HG03103 (cell line): Measurements from ENCODE around the gene TMEM151B.
"Not testable (repeated sequence)": the region's sequence is repeated elsewhere in the genome, so short reads cannot be mapped to it uniquely, and the experiment has no call there.

Experiments
- ATAC-seq: cut with Tn5 transposase; IDR thresholded peaks from one replicate; pipeline ENCODE4 v1.9.1; 2021; ENCODE audit warnings: low read depth; ENCODE audit not compliant: unreplicated experiment

The TMEM151B gene

DNA sequence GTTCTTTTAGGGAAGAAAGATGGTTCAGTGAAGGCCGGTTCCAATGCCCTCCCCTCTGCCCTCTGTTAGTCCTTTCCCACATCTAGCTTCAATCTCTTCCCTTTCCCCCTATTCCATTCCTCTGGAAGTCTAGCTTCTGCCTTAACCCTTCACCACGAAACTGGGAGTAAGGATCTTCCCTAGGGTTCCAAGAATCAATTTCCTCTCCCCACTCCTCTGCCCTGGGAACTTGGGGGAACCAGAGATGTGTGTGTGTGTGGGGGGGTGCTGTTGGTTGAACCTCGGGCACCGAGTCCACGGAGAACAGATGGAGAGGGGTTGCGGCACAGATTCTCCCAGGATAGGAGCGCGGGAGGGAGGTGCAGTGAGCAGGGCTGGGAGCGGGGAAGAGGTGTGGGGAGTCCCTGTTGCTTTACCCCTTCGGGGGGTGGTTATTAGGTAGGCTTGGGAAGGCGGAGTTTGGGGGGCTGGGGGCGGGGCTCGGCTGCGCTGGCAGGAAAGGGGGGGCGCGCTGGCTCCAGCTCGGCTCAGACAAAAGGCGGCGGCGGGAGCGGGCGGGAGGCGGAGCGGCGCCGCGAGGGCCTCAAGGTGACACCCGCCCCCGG lies at the start of gene TMEM151B:
TSS of gene TMEM151B (plus strand) at position 530 of the 605 bp plus-strand sequence. CDS start 293 bp downstream, outside the sequence.
- no peak for ATAC-seq

DNA sequence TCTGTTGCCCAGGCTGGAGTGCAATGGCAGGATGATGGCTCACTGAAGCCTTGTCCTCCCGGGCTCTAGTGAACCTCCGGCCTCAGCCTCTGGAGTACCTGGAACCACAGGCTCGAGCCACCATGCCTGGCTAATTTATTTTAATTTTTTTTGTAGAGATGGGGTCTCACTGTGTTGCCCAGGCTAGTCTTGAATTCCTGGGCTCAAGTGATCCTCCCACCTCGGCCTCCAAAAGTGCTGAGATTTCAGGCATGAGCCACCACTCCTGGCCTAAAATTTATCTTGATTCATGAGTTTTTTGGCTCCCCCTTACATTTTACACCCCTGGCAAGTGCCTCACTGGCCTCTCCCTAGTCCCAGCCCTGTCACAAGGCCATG lies 49.3 kb upstream of the TMEM151B start:
- ATAC-seq = no peak

DNA sequence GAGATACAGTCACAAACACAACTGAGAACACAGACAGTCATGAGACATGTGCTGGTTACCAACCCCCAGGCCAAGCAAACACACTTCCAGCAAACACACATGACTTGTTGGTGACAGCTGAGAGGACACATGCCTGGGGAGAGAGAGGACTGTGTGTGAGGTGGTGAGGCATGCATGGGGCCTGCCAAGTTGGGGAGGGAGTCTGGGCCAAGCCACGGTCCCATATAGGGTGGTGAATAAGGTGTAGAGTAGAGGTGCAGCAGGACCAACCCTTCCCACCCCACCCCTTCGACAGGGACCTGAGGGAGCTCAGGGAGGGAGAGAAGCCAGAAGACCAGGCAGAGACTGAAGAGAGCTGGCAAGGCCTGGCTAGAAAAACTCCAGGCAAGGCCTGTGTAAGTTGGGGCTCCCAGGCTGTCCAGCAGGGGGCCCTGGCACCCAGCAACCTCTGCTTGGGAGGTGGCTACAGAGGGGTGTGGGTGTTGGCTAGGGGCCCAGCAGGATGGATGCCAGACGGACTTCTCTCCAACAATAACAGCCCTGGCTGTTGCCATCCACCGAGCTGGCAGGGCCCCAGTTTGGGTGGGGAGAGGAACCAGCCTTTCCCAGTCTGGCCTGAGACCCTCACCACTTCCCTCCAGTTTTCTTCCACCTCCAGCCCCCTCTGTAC lies 48.8 kb upstream of the TMEM151B start:
- peak; percentile 36 for ATAC-seq

DNA sequence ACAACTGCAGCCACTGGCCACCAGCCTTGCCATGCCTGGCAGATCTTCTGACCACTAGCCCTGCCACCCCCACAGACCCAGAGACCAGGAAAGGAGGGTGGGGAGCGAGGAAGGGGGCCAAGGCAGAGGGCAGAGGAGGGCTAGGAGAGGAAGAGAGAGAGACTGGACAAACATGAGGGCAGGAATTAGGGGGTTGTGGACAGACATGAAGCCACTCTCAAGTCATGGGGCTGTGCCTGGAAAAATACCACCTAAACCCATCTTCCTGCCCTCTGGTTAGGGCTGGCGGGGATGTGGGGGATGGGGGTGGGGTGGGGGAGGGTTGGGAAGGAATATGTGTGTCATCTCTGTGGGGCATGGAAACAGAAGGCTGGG lies 48.3 kb upstream of the TMEM151B start:
- ATAC-seq = no peak

DNA sequence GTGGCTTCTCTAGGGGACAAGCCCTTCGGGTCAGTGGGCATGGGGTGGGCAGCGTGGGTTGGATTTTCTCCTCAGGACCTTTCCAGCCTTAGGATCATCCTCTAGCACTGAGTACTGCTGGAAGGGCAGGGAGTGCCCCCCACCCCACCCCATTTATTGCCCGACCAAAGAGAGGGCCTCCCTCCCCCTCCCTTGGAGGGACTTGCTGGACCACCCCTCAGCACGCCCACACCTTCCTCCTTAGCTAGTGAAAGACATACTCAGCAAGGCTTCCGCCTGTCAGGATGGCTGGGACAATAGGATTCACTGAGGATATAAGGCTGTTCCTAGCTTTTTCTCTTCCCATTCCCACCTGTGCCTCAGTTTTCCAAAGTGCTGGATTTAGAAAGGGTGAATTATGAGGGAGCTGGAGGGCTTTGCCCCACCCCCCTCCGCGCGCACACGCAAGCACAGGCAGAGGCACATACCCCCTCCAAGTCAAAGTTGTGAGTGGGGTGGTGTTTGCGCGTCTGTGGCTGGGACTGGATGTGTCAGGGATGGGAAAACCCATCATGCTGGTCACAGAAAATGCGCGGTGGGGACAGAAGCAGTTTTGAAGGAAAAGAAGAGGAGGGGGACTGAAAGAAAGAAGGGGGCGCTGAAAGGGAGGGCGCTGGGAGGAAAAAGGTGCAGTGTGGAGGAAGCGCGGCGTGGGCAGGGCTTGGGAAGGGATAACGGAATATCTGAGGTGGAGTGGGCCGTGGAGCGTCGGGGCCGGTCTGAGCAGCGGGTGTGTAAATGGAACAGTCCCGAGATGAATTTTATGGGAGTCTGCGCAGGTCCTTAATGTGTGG lies 47.5 kb upstream of the TMEM151B start:
- no peak for ATAC-seq

DNA sequence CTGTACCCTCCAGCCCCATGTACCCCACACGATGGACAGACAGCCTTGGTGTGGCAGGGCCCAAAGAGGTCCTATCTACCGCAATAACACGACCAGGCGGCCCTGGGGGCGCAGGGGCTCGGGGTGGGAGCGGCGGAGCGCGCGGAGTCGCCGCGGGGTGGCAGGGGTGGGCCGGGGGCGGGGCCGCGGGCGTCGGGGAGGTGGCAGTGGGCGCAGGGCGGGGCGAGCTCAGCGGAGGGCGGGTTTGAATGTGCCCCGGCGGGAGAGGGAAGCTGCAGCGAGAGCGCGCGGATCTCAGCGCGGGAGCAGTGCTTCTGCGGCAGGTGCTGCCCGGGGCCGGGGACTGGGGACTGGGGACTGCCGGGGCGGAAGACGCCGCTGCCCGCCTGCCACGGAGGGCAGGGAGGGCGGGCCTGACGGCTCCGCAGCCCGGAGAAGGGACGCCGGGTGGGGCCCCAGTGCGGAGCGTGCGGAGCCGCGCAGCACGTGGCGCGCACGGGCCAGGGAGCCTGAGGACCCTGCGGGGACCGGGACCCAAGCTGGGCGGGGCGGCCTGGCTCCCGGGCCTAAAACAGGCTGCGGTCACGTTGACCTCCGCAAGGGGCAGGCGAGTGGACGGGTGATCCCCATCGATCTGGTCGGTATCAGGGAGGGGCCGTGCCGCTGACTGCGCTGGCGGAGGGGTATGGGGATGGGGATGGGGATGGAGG lies 46.8 kb upstream of the TMEM151B start, which contains the start of gene SLC29A1:
TSS of gene SLC29A1 (plus strand) at position 277 of the 710 bp plus-strand sequence. CDS start 3,719 bp downstream, outside the sequence.
- ATAC-seq = peak; percentile 48

DNA sequence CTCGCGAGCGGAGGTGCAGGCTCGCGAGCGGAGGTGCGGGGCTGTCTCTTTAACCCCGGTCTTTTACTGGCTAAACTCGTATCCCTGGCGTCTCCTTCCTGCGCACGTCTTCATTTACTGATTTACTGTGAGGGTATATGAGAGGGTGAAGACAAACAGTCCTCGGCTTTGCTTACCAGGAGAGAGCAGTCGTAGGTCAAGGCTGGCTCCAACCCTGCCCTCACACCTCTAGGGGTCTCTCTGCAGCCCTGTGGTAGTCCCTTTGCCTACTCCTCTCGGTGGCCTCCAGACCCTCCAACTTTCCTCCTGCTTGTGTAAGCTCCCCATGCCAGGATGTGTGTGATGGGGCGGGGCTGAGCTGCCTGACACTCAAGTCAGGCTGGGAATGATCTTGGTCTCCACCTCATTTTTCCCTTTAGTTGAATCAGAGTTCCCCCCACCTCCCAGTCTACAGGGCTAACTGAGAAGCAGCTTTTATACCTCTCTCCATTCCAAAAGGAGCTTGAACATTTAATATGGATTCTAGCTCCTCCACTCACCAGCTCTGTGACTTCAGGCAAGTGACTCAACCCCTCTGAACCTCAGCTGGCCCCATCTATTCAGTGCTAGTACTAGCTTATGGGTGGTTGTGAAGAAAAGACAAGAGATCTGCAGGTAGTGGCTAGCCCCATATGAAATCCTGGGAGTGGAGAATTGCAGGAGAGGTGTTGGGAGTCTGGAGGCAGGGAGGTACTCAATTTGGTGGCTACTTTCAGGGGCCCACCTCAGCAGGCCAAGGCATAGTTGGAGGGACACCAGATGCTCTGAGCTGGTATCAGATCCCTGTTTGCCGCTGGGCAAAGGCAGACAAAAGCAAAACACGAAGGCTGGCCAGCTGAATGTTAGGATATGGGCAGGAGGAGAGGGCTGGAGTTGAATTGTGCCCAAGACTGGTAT lies 46.0 kb upstream of the TMEM151B start:
- ATAC-seq = no peak

DNA sequence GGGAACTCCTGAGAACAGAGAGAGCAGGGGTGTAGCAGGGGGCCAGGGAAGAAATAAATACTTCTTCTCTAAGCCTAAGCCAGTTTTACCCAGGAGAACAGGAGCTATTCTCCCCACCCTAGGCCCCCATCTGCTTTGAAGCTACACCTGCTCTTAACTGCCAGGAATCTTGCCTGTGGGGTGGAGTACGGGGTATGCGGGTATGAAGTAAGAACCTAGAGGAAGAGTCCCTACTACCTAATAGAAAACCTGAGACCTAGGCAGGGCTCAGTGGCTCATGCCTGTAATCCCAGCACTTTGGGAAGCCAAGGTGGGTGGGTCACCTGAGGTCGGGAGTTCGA lies 45.3 kb upstream of the TMEM151B start:
- no peak for ATAC-seq

DNA sequence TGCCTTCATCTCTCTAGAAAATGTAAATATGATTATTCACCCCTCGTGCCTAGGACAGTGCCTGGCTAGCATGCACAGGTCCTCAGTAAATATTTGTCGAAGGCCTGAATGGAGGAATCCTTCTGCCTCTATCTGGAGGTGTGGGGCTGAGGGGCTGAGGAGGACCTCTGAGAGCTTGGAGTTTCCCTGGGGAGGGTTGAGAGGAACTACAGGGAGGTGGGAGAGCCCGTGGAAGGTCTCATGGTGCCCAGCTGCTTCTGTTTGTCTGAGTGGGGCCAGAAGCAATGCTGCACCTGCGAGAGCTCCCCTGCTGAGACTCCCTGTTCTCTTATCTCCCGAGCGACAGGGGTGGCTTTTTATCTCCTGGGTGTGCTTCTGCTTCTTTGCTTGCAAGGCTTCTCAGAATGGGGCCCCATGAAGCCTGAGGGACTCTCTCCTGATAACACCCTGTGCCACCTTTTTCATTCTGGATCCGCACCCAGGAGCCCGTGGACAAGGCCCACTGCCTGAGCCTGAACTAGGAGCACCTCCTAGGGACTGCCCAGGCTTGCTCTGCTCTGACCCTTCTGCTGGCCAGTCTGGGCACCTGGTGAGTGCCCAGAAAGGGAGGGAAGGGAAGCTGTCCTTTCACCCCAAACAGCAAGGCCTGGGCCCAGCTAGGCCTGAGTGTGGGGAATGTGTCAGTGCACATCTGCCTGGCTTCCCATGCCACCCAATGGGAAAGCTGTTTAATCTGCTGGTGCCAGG lies 44.5 kb upstream of the TMEM151B start:
- no peak for ATAC-seq

DNA sequence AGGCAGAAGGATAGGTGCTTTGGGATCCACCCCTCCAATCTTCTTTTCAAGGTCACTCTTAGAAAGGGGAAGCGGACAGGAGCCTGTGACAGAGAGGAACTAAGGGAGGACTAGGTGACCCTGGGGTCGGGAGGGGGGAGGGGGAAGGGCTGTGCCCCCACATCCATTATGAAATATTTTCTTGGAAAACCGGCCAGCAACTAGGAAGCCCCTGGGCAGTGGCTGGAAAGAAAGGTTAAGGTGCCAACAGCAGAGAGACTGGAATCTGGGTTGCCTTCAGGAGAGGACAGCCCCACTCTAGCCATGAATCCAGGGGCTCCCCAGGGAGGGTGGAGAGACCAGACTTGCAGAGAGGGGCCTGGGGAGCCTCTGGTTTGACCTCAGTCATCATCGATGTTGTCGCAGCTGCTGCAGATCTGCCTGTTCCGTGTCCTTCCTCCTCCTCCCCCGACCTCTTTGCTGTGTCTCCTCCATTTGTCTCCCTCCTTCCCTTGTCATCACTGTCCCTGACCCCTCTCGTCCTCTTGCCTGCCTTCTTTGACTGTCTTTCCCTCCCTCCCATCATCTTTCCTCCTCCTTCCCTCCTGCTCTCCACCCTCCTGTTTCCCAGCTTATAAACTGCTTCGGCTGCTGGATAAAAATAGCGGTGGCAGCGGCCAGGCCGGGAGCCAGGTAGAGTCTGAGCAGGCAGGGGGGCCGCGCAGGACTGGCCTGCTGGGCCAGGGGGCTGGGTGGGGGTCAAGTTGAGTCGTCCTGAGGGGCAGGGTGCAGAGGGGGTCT lies 43.7 kb upstream of the TMEM151B start:
- no peak for ATAC-seq

DNA sequence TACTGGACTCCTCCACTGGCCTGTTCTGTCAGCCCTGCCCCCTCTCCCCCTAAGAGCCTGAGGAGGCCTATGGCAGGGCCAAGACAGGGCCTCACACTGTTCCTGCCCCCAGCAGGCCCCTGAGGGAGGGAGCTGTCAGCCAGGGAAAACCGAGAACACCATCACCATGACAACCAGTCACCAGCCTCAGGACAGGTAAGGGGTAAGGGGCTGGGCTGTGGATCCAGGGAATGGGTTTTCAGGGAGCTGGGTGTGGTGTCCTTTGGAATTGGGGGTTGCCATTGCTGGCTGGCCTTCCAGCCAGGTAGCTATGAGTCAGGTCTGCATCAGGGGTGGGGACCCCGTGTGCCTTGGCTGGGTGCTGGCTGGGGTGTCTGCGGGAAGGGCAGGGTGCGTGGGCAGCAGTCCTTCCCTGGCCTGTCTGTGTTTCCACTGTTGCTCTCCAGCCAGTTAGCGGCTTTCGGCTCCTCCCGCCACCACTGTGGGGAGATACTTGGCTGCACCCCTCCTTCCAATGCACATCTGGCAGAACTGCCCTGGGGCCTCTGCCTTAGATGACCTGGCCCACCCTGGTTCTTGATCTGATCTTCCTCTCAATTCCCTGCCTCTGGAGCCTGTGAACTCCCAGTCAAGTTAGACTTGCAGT lies 43.0 kb upstream of the TMEM151B start:
- no peak for ATAC-seq

DNA sequence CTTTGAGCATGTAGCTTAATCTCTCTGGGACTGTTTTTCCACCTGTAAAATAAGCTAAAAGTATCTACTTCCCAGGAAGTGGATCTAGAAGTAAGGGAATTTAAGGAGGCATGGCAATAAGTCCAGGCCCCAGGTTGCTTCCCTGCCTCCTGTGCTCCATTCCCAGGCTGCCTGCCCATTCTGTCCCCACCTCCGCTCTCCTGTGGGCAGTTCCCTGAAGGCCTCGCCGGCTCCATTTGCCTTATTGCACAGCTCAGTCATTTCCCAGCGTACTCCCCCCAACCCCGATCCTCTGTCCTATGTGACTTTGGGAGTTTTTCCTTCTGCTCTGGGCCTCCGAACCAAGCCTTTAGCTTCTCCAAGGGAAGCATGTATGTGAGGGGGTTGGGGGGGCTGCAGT lies 42.2 kb upstream of the TMEM151B start:
- no peak for ATAC-seq

DNA sequence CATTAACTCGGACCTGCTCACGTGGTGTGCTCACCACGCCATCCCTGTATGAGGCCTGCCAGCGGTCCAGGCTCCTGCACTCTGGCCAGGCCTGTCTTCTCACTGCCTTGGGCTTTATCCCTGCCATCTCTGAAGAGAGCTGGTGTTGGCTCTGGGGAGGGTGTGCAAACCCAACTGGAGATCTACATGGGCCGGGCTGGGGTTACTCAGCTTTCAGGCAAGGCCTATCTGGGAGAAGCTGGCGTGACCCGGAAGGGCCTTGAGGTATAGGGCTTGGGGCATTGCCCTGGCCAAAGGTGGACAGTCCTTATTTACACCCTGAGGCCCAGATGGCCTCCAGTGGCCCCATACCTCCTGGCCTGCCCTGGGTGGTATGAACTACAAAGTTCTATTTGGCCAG lies 41.8 kb upstream of the TMEM151B start:
- no peak for ATAC-seq

DNA sequence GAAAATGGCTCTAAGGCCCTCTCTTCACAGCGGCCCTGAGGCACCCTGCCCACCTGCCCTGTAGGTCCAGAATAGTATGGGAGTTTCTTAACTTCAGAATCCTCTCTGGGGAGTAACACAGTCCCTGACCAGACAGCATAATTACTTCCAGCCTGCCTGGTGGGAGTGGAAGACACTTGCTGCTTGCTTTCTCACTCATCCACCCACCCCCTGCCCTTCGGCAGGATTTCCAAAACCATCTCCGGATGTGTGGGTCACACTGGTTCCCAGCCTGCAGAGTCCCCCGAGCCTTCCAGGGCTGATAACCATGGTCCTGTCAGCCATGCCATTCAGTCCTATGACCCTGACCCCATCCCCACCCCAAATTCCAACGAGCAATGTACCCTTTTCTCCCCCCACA lies 41.4 kb upstream of the TMEM151B start:
- ATAC-seq = no peak

DNA sequence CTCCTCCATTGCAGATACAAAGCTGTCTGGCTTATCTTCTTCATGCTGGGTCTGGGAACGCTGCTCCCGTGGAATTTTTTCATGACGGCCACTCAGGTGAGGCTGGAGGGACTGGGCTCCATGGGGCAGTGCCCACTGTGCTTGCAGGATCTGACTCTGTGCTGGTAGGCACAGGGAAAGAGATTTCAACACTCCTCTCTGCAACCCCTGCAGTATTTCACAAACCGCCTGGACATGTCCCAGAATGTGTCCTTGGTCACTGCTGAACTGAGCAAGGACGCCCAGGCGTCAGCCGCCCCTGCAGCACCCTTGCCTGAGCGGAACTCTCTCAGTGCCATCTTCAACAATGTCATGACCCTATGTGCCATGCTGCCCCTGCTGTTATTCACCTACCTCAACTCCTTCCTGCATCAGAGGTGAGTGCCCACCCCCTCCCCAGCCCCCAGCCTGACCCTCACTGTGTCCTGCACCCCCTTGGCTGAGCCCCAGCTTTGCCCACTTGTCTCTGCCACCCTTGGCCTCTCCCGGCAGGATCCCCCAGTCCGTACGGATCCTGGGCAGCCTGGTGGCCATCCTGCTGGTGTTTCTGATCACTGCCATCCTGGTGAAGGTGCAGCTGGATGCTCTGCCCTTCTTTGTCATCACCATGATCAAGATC lies 40.7 kb upstream of the TMEM151B start:
- no peak for ATAC-seq

DNA sequence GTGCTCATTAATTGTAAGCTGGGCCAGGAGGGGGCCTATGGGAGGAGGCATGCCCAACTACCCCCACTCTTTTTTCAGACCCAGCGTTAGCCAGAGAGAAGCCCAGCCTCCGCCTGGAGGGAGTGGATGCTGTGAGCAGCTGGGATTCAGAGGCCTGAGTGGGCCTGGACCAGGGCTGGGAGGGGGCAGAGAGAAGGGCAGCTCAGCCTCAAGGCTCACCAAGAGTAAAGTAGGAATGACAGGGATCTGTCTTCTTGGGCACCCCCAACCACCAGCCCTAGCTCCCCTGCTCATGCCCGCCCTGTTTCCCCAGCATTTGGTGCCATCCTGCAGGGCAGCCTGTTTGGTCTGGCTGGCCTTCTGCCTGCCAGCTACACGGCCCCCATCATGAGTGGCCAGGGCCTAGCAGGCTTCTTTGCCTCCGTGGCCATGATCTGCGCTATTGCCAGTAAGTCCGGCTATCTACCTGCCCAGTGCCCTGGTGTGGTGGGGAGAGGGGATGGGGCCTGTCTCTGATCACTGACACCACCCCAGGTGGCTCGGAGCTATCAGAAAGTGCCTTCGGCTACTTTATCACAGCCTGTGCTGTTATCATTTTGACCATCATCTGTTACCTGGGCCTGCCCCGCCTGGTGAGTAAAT lies 40.1 kb upstream of the TMEM151B start:
- no peak for ATAC-seq

DNA sequence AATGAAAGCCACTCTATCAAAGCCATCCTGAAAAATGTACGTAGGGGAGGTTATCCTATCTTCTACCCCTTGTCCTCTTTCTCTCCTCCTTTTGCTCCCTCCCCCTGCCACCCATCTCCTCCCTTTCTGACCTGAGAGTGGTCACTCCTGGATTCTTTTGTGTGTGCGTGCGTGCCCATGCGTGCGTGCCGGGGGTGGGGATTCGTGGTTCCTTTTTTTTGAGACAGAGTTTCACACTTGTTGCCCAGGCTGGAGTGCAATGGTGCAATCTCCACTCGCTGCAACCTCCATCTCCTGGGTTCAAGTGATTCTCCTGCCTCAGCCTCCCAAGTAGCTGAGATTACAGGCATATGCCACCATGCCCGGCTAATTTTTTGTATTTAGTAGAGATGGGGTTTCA lies 38.8 kb upstream of the TMEM151B start:
- ATAC-seq = not testable (repeated sequence)
